H9 (cell line): ENCODE measurements around the gene SCAMP3. TPM values are rescaled to one million over a fixed set of nuclear protein-coding genes. Genes with fewer than 3 reads are reported as not detected.
A peak's percentile ranks its signal among the peaks of the same experiment; 100 is the strongest.

ENCODE experiments used
- DNase-seq: peaks from one replicate; pipeline ENCODE4 v3.0.0-alpha.2; 2017
- H2AFZ ChIP-seq: one replicate; pipeline ENCODE4 v1.6.1; 2013; ENCODE audit warnings: mild to moderate bottlenecking, low read length, control low read depth, moderate library complexity
- H2AK5ac ChIP-seq: 2 replicates; pipeline ENCODE4 v1.6.1; 2013; ENCODE audit warnings: low read length, control low read depth, mixed read lengths; ENCODE audit not compliant: insufficient read length
- H2BK120ac ChIP-seq: one replicate; pipeline ENCODE4 v1.6.1; 2013; ENCODE audit warnings: low read depth, mild to moderate bottlenecking, low read length, control low read depth, inconsistent platforms; ENCODE audit not compliant: poor library complexity, severe bottlenecking
- H2BK12ac ChIP-seq: 2 replicates; pipeline ENCODE4 v1.6.1; 2013; ENCODE audit warnings: low read length, control low read depth, mixed read lengths, low read depth; ENCODE audit not compliant: insufficient read length
- H2BK15ac ChIP-seq: 2 replicates; pipeline ENCODE4 v1.6.1; 2013; ENCODE audit warnings: low read depth, low read length, control low read depth
- H2BK20ac ChIP-seq: one replicate; pipeline ENCODE4 v1.6.1; 2013; ENCODE audit warnings: low read depth, mild to moderate bottlenecking, low read length, control low read depth, inconsistent platforms; ENCODE audit not compliant: poor library complexity, severe bottlenecking
- H2BK5ac ChIP-seq: 2 replicates; pipeline ENCODE4 v1.6.1; 2013; ENCODE audit warnings: low read length, control low read depth, mixed read lengths; ENCODE audit not compliant: insufficient read length
- H3K14ac ChIP-seq: 2 replicates; pipeline ENCODE4 v1.6.1; 2013; ENCODE audit warnings: low read length, control low read depth; ENCODE audit not compliant: insufficient read depth
- H3K18ac ChIP-seq: 2 replicates; pipeline ENCODE4 v1.6.1; 2013; ENCODE audit warnings: low read depth, mild to moderate bottlenecking, mixed read lengths, low read length, control low read depth; ENCODE audit not compliant: insufficient read length
- H3K23ac ChIP-seq: 2 replicates; pipeline ENCODE4 v1.6.1; 2013; ENCODE audit warnings: low read length, control low read depth, mixed read lengths, low read depth; ENCODE audit not compliant: insufficient read length
- H3K23me2 ChIP-seq: 2 replicates; pipeline ENCODE4 v1.6.1; 2013; ENCODE audit warnings: low read depth, mild to moderate bottlenecking, mixed read lengths, low read length, control low read depth; ENCODE audit not compliant: insufficient read length, poor library complexity, severe bottlenecking
- H3K27ac ChIP-seq: 2 replicates; pipeline ENCODE4 v1.5.1; 2013; ENCODE audit warnings: low read length, control low read depth, mixed read lengths, low read depth; ENCODE audit not compliant: insufficient read length
- H3K27me3 ChIP-seq: 2 replicates; pipeline ENCODE4 v1.6.1; 2013; ENCODE audit warnings: low read length, control low read depth, inconsistent platforms; ENCODE audit not compliant: insufficient read depth
- H3K4ac ChIP-seq: 2 replicates; pipeline ENCODE4 v1.6.1; 2013; ENCODE audit warnings: low read depth, mild to moderate bottlenecking, control low read depth, inconsistent platforms, low read length, moderate library complexity
- H3K4me1 ChIP-seq: 2 replicates; pipeline ENCODE4 v1.6.1; 2013; ENCODE audit warnings: low read length, control low read depth, inconsistent platforms; ENCODE audit not compliant: insufficient read depth
- H3K4me2 ChIP-seq: 2 replicates; pipeline ENCODE4 v1.6.1; 2013; ENCODE audit warnings: low read length, control low read depth, mixed read lengths; ENCODE audit not compliant: insufficient read length, insufficient read depth
- H3K56ac ChIP-seq: 2 replicates; pipeline ENCODE4 v1.6.1; 2013; ENCODE audit warnings: low read depth, mild to moderate bottlenecking, mixed read lengths, low read length, control low read depth; ENCODE audit not compliant: insufficient read length
- H3K79me1 ChIP-seq: 2 replicates; pipeline ENCODE4 v1.6.1; 2013; ENCODE audit warnings: low read depth, mild to moderate bottlenecking, moderate library complexity, low read length, control low read depth, inconsistent platforms; ENCODE audit not compliant: insufficient read depth, poor library complexity, severe bottlenecking
- H3K79me2 ChIP-seq: 2 replicates; pipeline ENCODE4 v1.6.1; 2013; ENCODE audit warnings: low read length, control low read depth, inconsistent platforms; ENCODE audit not compliant: insufficient read depth
- H3K9ac ChIP-seq: 2 replicates; pipeline ENCODE4 v1.6.1; 2013; ENCODE audit warnings: low read length, control low read depth, mixed read lengths; ENCODE audit not compliant: insufficient read length; ENCODE audit errors: extremely low read depth
- H3K9me3 ChIP-seq: one replicate; pipeline ENCODE4 v1.6.1; 2013; ENCODE audit warnings: low read depth, low read length, inconsistent platforms; ENCODE audit not compliant: control insufficient read depth
- H3T11ph ChIP-seq: one replicate; pipeline ENCODE4 v1.6.1; 2013; ENCODE audit warnings: mild to moderate bottlenecking, low read length, control low read depth, inconsistent platforms
- H4K20me1 ChIP-seq: one replicate; pipeline ENCODE4 v1.6.1; 2013; ENCODE audit not compliant: control insufficient read depth, insufficient read length, insufficient read depth
- H4K5ac ChIP-seq: 2 replicates; pipeline ENCODE4 v1.6.1; 2013; ENCODE audit warnings: low read depth, mild to moderate bottlenecking, mixed read lengths, low read length, control low read depth; ENCODE audit not compliant: insufficient read length
- H4K8ac ChIP-seq: replicated peaks from 2 replicates; pipeline ENCODE4 v1.6.1; 2013; ENCODE audit warnings: low read length, control low read depth, mixed read lengths, low read depth; ENCODE audit not compliant: insufficient read length
- H4K91ac ChIP-seq: 2 replicates; pipeline ENCODE4 v1.6.1; 2013; ENCODE audit warnings: low read depth, mild to moderate bottlenecking, moderate library complexity, mixed read lengths, low read length, control low read depth; ENCODE audit not compliant: insufficient read length
- H3K27ac Mint-ChIP-seq, 3 experiments: 2 replicates in 2 of 3; 3 replicates in 1 of 3; pipeline ENCODE4 v1.8.0; 2020 to 2021; ENCODE audit warnings: mixed read lengths in 3 of 3, mild to moderate bottlenecking in 1 of 3, moderate library complexity in 1 of 3
- H3K27me3 Mint-ChIP-seq: 2 replicates; pipeline ENCODE4 v1.8.0; 2021; ENCODE audit warnings: low read depth, mild to moderate bottlenecking, moderate library complexity, mixed read lengths
- H3K36me3 Mint-ChIP-seq, 3 experiments: 2 replicates in 2 of 3; 3 replicates in 1 of 3; pipeline ENCODE4 v1.8.0; 2020 to 2021; ENCODE audit warnings: low read depth in 3 of 3, mixed read lengths in 3 of 3; ENCODE audit not compliant: insufficient read depth in 1 of 3
- H3K4me1 Mint-ChIP-seq, 2 experiments: 2 replicates each; pipeline ENCODE4 v1.8.0; 2020; ENCODE audit warnings: mixed read lengths in 2 of 2
- H3K4me3 Mint-ChIP-seq, 2 experiments: 2 replicates in 1 of 2; 3 replicates in 1 of 2; pipeline ENCODE4 v1.8.0; 2020 to 2021; ENCODE audit warnings: mild to moderate bottlenecking in 2 of 2, mixed read lengths in 2 of 2, moderate library complexity in 1 of 2
- H3K9me3 Mint-ChIP-seq, 2 experiments: 2 replicates in 1 of 2; 3 replicates in 1 of 2; pipeline ENCODE4 v1.8.0; 2020; ENCODE audit warnings: mild to moderate bottlenecking in 2 of 2, mixed read lengths in 2 of 2, moderate library complexity in 1 of 2
- CTCF ChIP-seq: fragments of 200-600 bp; sonication (generic); conservative IDR thresholded peaks from 3 replicates; pipeline ENCODE4 v1.8.0; 2021; ENCODE audit warnings: antibody characterized with exemption, mild to moderate bottlenecking
- WGBS: extraction: QIAGEN DNeasy Blood & Tissue Kit; methylation state at CpG from one replicate; pipeline ENCODE4 v1.1.7; 2013; ENCODE audit warnings: missing lambda C conversion rate, low lambda C conversion rate, mixed read lengths; ENCODE audit not compliant: insufficient read length; ENCODE audit errors: extremely low coverage; 5-methylcytosine and 5-hydroxymethylcytosine counted together
- total RNA-seq: library from RNA; stranded (reverse); gene quantifications from 2 replicates; pipeline ENCODE4 v1.2.1, GENCODE V29; 2021

The SCAMP3 gene
- total RNA-seq, 1 experiment from 2014 or later = 52.5 TPM

DNA sequence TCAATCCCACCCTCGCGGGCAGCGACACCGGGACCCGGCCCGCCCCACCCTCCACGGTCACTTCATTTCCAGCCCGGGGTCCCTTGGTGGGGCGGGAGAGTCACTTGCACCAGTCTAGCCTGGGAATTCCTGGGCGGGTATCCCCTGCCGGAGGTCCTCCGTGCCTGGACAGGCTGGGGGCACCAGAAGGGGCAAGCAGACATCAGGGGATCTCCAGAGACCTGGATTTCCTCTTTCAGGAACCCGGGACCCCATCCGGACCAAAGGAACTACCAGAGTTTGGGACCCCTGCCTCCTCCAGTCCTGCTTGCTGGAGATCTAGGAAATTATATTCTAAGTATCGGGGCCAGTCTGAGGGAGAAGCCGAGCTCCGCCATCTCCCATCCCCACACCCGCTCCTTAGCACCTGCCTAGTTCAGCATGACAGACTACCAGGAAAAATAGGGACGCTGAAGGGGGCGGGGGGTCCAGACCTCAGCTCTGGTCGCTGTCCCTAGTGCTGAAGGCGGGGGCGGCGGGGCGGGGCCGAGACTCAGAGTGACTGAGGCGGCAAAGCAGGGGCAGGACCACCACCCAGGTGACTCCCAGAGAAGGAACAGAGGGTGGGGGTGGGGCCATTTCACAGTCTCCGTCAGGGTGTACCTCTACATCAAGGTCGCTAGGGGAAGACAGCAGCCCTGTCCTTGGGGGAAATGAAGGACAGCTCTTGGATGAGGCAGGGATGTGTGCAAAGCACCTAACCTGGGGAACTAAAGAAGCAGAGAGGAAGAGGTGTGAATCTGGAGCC, 15.9 kb upstream of the SCAMP3 start:
- TF ChIP-seq CTCF = peak; percentile 68
- H2AK5ac ChIP-seq = no peak overlapping the region
- peaks cover 6% of the 10 kb centered on the region; the same call in 1 of the 2 replicates for H3K4me1 ChIP-seq
- WGBS = no CpG with 5 or more reads among the region's 29 CpGs
- peaks cover 1 to 10% (median 4%) of the 10 kb centered on the region in 3 experiments; a peak in 5 of 7 replicates for H3K36me3 Mint-ChIP-seq
- H2BK20ac ChIP-seq = no peak overlapping the region
- no peak overlapping the region for H3K4ac ChIP-seq
- peaks cover 16% of the 10 kb centered on the region for H3K23me2 ChIP-seq
- H2BK5ac ChIP-seq = no peak overlapping the region
- no peak overlapping the region for H3K14ac ChIP-seq
- H3T11ph ChIP-seq = no peak overlapping the region
- H2AFZ ChIP-seq = no peak overlapping the region
- H2BK12ac ChIP-seq = no peak overlapping the region
- H3K9me3 Mint-ChIP-seq = 0 out of 5 replicates have a peak, but pooled peaks cover 0 to 3% of the 10 kb centered on the region in 2 experiments
- peak overlapping the region in 2 of 3 experiments; percentile 48 to 78; a peak in 2 of 7 replicates for H3K27ac Mint-ChIP-seq
- H4K91ac ChIP-seq = no peak overlapping the region
- H3K4me2 ChIP-seq = peak overlapping the region; percentile 94
- no peaks in the 10 kb centered on the region for H3K79me1 ChIP-seq
- no peaks in the 10 kb centered on the region for H3K79me2 ChIP-seq
- no peaks in the 10 kb centered on the region for H3K27me3 ChIP-seq
- no peak overlapping the region for H3K18ac ChIP-seq
- no peaks in the 10 kb centered on the region for H3K9me3 ChIP-seq
- no peak overlapping the region for H3K9ac ChIP-seq
- no peak overlapping the region for H3K56ac ChIP-seq
- no peaks in the 10 kb centered on the region for H4K20me1 ChIP-seq
- peaks cover 27 to 31% of the 10 kb centered on the region in 2 experiments for H3K4me1 Mint-ChIP-seq
- no peak overlapping the region for H4K5ac ChIP-seq
- no peak overlapping the region for H2BK120ac ChIP-seq
- peak overlapping the region; percentile 67 to 83 for H3K4me3 Mint-ChIP-seq
- H3K27ac ChIP-seq = no peak overlapping the region
- H3K23ac ChIP-seq = no peak overlapping the region
- H4K8ac ChIP-seq = no peak overlapping the region
- peak; percentile 99 for DNase-seq
- no peak overlapping the region for H2BK15ac ChIP-seq
- H3K27me3 Mint-ChIP-seq = peaks cover 4% of the 10 kb centered on the region; the same call in 1 of the 2 replicates
